KBM-7 (cell line): Measurements from ENCODE around the gene MPO.

Experiments
- DNase-seq: peaks from one replicate; pipeline ENCODE4 v3.0.0-alpha.2; 2015
- in situ Hi-C: fragments of 300-500 bp; cut with MboI; formaldehyde crosslinking; loops from 2 replicates; pipeline ENCODE4 v1.14.3; 2020; ENCODE audit warnings: low sequenced_read_pairs, low pct_unique_long_range_greater_than_20kb, mixed read lengths

MPO gene

GRCh38 chr17:58320163-58320558, 39.4 kb upstream of the MPO start:
- in situ Hi-C loops: no loop called here

DNA sequence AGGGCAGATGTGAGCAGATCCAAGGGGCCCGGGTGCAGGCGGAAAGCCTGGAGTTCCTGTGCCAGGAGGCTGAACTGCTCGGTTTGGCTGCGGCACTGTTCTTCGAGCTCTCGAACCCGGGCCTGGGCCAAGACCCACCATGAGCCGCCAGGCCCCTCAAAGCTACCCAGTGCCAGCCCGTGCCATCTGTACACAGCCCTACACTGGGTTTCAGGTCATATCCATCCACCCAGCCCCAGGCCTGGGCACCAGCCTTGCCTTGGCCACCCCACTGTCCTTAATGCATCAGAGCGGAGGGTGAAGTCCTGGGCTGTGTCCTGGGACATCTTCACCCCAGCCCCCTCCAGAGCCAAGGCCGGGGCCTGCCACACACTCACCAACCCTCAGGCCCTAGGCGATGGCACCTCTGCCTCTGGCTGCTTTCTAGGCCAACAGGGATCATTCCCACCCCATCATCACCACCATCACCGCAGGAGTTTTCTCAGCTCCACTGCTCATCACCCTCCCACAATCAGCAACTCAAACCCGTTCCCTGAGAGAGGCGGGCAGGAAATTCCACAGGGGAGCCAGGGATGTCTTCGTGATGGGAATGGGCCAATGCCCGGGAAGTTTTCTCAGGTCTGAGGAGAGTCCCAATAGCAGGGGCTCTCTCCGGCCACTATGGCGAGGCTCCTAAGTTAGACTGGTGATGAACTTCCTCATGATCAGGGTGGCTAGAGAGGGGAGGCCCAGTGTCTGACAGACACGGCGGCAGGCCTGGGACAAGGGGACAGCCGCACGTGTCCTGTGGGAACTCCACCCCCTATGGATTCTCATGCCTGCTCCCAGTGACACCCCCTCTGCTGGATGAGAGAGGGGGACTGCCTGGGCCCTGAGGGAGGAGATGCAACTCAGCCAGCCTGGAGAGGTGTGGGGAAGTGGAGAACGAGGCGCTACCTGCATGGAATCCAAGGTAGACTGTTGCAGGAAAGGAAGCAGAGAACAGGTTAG, 38.7 kb upstream of the MPO start:
- in situ Hi-C loops: no loop called here
- DNase-seq: no peak

More at GRCh38 chr17:58320163-58320558, 39.4 kb upstream of the MPO start:
- no peak for DNase-seq

DNA sequence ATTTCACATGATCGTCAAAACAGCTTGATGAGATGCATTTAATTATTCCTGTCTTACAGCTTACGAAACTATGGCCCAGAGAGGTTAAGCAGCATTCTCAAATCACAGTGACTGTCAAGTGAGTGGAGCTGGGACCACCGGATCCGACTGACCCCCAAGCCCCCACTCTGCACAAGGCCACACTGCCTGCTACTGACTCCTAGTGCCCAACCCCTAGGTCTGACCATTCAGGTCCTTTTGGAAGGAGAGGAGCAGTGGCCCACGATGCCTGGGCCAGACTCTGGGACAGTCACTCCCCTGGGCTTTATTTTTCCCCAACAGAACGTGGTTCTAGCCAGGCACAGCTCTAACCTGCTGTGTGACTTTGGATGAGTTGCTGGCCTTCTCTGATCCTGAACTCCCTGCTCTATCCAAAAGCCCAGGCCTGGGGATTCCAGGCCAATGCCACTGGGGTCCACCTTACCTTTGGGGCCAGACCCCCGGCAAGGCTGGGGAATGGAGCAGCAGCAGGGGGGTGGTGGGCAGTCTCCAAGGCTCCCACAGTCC, 38.0 kb upstream of the MPO start:
- in situ Hi-C loops: no loop called here
- no peak for DNase-seq

- in situ Hi-C loops: no loop called here
- DNase-seq: no peak
These were observed 37.3 kb upstream of the MPO start for GRCh38 chr17:58318065-58318481.

- in situ Hi-C loops: no loop called here
- peak; percentile 49 for DNase-seq
These were observed 36.8 kb upstream of the MPO start for GRCh38 chr17:58317421-58318064.

- DNase-seq: no peak
- in situ Hi-C loops: no loop called here
These were observed 35.7 kb upstream of the MPO start for GRCh38 chr17:58316260-58316960.

DNA sequence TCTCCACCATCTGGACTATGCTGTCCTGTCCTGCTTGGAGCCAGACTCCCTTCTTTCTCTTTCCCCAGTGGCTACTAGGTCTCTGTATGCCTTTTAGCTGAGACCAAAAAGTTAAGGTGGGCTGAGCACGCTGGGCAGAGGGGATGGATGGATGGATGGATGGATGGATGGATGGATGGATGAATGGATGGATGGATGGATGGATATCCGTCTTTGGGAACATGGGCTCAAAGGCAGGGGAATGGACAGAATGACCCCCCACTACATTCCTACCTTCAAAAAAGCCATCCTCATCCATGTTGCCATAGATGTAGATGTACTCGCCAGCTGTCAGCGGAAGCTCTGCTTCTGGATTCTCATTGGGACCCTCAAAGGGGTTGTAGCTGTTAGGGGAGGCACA, 35.0 kb upstream of the MPO start:
- in situ Hi-C loops: no loop called here

GRCh38 chr17:58315281-58315711, 34.6 kb upstream of the MPO start:
- in situ Hi-C loops: no loop called here
- no peak for DNase-seq

More for the DNA sequence above, 35.0 kb upstream of the MPO start:
- DNase-seq: no peak

- no peak for DNase-seq
- in situ Hi-C loops: no loop called here
These were observed 33.9 kb upstream of the MPO start for GRCh38 chr17:58314706-58315015.

GRCh38 chr17:58313815-58314705, 33.3 kb upstream of the MPO start:
- in situ Hi-C loops: no loop called here
- DNase-seq: no peak

GRCh38 chr17:58312829-58313228, 32.1 kb upstream of the MPO start:
- in situ Hi-C loops: no loop called here
- no peak for DNase-seq

DNA sequence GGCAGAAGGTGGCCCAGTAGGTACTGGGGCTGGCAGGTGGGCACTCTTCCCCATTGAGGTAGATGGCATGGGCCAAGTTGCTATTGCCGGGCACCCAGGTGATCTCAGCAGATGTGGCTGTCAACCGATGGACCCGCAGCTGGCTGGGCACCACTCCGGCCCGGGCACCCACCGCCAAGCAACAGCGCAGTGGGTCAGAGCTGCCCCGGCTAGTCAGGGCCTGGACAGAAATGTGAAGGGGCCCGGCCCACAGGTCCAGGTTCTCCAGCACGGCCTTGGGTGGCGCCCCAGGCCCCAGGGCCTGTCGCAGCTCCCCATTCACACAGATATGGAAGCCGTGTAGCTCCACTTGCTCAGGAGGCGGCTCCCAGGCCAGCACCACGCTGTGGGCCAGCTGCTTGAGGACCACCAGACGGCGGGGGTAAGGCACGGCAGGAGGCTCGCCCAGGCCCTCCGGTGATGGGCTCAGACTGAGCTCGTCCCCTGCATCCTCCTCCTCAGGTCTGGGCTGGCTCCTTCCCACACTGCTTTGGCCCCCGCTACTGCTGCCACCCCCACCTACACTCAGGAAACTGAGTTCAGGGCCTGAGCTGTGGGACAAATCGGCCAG, 31.4 kb upstream of the MPO start:
- in situ Hi-C loops: no loop called here
- DNase-seq: no peak

- in situ Hi-C loops: no loop called here
- DNase-seq: no peak
These were observed 30.7 kb upstream of the MPO start for GRCh38 chr17:58311429-58311894.

DNA sequence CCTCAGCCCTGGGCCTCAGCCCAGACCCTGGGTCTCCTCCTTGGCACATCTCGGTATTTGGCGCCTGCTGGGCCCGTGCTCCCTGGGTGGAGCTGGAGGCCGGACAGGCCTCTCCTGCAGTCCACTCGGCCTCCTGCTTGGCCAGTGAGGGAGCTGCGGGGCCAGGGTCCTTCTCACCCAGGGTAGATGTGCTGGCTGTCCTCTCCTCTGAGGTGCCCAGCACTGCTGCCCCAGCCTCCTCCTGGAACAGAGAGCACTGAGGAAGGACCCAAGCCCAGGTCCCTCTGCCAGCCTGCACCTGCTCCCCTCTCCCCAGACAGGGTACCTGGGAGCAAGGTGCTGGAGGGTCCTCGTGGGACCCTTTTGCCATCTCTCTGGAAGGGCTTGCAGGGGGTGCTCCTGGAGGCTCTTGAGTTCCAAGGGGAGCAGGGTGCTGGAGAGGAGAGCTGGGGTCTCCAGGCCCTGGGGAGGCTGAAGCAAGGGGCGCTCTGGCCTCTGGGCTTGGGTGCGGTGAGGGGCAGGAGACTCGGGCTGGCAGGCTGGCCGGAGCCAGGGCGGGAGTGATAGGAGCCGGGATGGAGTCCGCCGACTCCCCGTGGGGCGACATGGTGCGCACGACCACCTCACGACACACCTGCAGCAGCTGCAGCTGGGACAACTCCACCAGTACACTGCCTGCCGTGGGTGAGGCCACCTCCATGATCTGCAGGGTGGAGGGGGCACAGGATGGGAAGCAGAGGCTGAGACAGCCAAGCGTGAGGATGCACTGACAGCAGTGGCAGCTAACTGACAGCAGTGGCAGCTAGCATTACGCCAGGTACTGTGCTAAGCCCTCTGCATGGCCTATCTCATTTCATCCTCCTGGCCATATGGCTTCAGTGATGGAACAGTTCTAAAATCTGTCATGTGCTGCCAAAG, 30.0 kb upstream of the MPO start:
- in situ Hi-C loops: no loop called here
- no peak for DNase-seq

- no peak for DNase-seq
- in situ Hi-C loops: no loop called here
These were observed 29.2 kb upstream of the MPO start for GRCh38 chr17:58309918-58310259.

GRCh38 chr17:58308985-58309917, 28.5 kb upstream of the MPO start:
- no peak for DNase-seq
- in situ Hi-C loops: no loop called here
